GM19397 (cell line): ENCODE results near the gene SNX13.

Source experiments
- ATAC-seq: cut with Tn5 transposase; IDR thresholded peaks from one replicate; pipeline ENCODE4 v1.9.1; 2021; ENCODE audit warnings: mild to moderate bottlenecking, moderate library complexity; ENCODE audit not compliant: unreplicated experiment

The SNX13 gene

DNA sequence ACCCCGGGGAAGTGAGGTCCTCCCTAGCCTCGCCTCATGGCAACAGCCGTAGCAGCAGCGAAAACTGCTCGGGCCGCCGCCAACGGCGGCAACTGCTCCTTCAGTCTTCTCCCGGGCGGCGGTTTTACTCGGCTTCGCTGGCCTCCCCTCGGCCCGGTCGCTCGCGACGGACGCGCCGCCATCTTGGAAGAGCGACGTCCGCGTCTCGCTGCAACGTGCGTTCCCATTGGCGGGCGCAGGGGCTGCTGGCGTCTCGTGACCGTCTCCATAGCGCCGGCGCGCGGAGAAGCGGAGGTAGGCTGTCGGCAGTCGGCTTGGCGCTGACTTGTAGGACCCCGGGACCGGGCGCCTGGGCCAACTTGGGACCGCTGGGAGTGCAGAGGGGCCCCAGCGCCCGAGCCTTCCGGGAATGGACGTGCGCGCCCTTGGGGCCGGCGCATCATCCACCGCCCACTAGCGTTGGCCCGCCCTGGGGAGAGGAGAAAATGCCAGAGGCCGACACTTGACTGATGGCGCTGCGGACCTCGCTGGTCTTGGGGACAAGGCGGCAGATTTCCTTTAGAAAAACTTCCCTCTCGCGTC, at the start of gene SNX13:
SNX13 (minus strand) TSS at position 193 of the 582 bp plus-strand sequence. CDS start 199 bp downstream, outside the sequence.
- ATAC-seq: peak; percentile 98

- no peak for ATAC-seq
Measured at GRCh38 chr7:17989546-17989945, 49.3 kb upstream of the SNX13 start.

DNA sequence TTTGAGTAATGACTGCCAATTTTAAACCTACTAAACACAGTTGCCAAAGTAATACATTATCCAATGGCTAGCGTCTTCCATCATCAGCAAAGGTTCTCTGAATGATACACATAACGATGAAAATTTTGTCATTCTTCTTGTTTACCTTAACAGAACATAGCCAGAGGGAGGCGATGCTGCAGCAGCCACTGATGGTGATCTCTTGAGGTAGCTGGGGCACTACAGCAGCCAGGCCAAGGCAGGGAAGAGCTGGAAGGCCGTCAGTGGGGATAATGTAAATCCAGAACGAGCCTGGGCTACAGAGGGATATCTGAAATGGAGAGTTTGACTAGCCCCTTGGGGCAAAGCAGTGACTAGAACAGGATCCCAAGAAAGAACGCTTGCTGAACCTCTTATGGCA, 48.6 kb upstream of the SNX13 start:
- ATAC-seq: no peak

GRCh38 chr7:17988141-17988540, 47.8 kb upstream of the SNX13 start:
- ATAC-seq: no peak

DNA sequence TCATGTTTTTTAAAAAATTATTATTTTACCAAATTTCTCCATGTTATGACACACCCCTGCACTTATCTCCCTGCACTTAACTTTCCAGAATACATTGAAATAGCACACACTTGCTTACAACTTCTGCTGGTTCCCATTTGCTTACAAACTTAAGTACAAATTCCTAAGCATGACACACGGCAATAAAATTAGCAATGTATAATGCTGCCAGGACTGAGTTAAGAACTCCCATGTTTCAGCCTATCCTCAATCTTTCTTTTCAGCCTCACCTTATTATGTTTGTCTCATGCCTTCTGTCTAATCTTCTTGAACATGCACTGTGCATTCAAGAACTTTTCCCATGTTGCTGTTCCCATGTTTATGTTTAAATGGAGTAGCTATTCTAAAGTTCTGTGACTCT, 46.6 kb upstream of the SNX13 start:
- ATAC-seq: no peak

DNA sequence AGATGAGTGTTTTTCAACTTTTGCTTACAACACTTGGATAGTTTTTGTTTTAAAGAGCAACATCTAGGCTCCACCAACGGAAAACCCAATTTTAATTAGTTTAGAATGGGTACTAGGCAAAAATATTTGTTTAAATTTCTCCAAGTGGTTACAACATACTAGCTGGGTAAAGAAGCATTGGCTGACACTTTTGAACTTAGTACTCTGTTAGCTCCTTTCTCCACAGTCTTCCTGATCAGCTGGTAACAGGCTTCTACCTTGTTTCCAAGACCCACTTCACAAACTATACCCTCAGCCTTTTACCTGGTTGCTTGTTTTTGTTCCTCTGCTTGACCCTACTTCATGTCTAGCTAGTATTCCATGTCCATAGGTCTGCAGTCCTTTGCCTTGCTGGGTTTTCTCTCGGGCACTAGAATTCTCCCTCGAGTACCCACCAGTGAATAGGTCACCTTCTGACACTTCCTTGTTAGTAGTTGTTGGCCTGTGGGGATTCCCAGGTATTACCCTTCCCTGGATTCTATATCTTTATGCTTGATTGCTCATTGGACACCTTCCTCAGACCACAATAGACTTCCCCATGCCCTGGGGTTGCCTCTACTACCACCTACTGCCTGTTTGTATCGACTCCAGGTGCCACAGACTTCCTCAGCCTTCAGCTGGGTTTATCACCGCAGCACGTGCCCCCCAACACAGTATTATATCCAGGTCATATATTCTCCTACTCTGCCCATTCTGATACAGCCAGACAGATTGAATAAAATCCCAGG, 45.4 kb upstream of the SNX13 start:
- no peak for ATAC-seq

GRCh38 chr7:17984288-17984687, 44.0 kb upstream of the SNX13 start:
- no peak for ATAC-seq

DNA sequence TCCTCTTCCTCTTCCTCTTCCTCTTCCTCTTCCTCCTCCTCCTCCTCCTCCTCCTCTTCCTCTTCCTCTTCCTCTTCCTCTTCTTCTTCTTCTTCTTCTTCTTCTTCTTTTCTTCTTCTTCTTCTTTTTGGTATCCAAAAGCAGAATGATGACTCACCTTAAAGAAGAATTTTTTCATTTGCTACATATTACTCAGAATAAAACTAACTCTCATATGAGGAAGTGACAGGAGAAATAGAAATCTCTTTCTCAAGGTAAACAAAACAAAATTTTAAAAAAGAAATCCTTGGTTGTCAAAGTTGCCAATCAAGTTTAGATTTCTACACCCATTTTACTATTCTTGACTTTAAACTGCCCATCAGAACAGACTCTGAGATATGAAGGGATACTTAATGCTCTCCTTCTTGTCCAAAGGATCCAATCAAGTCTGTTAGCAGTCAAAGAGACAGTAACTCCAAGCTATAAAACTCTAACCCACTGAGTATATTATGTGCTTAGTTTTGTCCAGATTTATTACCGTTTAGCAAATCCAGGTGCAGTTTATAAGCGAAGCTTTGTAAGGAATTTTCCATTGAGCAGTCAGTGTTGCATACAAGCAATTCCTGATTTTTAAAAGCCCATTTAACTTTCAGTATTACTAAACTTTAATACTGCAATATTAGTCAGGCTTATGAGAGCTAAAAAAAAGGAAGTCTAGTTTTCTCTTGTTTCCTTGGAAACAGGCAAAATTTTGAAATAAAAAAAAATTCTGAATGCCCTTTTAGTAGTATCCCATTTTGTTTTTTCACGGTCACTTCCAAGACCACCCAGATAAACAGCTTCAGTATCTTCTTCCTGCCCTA, 43.1 kb upstream of the SNX13 start:
- ATAC-seq: no peak

DNA sequence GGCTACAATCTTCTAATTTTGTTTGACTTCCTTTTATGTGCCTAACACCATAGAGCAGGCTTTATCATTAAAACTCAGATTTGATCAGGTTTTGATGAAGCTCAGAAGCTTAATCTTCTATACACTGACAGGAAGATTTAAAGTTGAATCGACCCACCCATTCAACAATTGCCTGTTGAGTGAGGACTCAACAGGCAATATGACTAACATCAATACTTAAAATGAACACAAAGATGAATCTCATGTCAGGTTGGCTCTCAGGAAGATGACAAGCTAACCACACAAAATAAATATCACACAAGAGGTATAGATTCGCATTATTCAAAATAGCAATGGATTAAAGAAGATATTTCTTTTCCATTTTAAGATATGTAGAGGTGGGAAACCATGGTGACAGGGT, 36.7 kb upstream of the SNX13 start:
- no peak for ATAC-seq

GRCh38 chr7:17971411-17971810, 31.1 kb upstream of the SNX13 start:
- no peak for ATAC-seq

DNA sequence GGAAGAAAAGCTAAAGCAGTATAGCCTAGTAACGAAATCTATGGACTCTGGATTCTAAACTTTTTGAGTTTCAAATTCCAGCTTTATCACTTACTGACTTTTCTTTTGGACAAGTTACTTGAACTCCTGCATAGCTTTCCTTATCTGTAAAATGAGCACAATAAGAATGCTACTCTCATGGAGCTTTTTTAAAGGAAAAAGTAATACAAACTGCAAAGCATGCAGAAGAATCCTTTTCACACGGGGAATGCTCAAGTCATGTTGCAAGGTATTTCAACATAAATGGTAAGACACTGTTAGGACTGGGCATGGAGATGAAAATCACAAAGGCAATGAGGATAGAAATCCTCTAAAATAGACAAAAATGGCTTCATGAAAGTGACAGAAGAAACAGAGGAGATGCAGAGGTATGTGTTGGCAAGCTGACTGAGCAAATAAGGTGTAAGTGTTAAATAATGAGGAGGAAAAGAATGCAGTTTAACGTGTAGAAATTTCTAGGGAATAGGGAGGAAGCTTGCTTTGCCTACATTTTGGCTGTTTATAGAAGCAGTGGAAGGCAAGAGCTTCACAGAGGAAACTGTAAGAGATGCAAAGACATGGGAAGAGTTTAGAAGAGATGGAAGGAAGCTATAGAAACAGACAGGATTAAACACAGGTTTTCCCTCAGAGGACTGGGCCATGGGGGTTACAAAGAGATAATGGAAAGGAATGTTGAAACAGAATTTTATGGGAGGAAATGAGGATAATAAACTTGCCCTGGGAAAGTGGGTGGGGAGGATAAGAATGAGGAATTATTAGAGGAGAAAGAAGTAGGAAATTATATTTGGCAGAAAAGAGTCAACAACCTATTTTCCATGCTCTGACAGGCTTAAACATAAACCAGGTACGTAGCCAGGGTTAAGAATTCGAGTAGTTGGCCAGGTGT, 28.8 kb upstream of the SNX13 start:
- no peak for ATAC-seq

DNA sequence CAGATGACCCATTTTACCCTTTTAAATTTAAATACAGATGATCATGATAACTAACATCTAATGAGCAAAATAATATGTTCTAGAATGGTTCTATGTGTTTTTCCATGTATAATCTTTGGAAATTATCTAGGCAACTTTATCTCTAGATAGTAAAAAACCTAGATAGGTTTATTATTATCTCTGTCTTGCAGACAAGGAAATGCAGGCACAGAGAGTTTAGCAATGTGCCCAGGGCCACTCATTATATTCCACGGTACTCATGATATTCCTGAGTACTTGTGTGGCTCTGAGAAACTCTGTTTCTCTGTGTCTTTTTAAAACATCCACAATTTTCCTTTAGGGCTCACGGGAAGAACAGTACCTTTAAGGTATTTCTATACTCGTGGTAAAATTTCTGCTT, 26.4 kb upstream of the SNX13 start:
- ATAC-seq: no peak

DNA sequence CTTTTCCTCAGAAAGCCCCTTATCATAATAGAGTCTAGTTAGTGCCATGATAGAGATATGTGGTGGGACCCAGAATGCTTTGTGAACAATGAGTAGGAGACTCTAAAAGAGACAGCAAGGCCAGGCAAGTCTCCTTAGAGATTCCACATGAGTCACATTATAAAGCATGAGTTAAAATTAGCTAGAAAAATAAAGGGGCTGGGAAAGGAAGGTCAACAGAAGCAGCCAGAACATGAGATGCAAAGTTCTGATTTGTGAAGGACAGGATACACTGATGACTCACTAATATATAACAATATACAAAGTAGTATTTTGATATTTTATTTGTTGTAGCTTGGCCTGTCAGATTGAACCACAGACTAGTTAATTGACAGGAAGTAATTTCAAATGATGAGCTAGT, 25.3 kb upstream of the SNX13 start:
- ATAC-seq: no peak

DNA sequence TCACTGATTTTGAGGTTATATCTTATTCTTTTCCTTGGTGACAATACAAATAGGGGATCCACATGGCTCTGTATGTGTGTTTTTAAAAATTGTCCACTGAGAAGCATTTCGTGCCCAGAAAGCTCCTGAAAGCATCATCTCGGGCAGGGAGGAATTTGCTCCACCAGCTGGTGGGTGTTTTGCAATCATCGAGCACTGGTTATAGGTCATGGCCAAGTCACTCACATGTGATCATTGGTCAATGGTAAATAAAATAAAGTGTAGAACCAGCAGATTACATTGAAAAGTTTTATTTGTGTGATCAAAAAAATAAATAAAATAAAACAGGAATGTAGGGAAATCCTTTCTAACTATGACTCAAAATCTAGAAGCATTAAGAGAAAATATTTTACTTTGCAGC, 23.0 kb upstream of the SNX13 start:
- no peak for ATAC-seq

GRCh38 chr7:17962652-17963051, 22.4 kb upstream of the SNX13 start:
- no peak for ATAC-seq

DNA sequence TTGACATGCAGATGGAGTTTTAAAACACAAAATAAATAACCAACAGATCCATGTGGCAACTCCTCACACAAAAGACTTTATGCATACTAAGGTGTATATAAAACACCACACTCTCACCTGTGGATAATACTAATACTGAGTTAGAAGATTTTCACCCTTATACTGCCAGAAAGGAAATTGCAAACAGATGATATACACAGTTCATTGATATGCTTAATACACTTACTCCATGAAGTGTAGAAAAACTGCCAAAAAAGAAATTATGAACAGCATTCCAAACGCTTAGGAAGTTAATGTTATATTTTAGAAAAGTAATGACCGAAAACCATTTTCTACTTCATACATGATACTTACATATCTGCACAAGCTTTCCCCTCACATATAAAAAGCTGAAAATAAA, 17.6 kb upstream of the SNX13 start:
- no peak for ATAC-seq

DNA sequence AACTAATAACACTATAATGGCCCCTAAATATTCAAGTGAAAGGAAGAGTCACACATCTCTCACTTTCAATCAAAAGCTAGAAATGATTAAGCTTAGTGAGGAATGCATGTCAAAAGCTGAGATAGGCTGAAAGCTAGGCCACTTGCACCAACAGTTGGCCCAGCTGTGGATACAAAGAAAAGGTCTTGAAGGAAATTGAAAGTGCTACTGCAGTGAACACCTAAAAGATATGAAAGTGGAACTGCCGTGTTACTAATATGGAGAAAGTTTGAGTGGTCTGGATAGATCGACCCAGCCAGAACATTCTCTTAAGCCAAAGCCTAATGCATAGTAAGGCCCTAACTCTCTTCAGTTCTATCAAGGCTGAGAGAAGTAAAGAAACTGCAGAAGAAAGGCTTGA, 12.1 kb upstream of the SNX13 start:
- peak; percentile 99 for ATAC-seq

GRCh38 chr7:17951742-17952254, 11.5 kb upstream of the SNX13 start:
- ATAC-seq: no peak

DNA sequence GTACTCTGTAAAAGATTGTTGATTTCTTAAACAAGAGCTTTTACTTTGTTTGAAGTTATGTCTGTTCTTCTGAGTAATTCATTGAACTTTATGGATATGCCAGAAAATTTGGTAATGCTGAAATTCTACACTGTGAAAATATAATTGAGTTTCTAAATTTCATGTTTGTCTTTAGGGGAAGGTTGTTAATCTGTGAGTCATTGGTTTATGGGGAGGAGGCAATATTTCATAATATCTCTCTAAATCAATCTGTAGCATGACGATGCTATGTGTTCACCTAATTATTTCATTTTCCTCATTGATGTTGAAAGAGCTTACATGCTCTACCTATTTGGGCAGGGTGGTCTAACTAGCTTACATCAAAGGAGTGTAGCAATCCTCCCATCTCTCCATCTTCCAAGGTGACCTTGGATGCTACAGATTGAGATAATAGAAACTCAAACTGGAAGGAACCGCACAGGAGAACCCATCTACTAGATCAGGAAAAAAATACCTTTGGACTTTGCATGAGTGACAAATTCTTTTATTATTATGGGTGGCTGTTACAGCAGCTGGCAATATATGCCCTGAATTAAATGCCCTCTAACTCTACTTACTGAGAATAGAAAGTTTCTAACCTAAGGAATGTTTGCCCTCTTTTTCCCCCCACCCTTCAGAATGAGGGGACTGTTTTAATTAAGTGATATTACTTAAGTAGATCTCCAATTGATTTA, 8.4 kb upstream of the SNX13 start:
- no peak for ATAC-seq

DNA sequence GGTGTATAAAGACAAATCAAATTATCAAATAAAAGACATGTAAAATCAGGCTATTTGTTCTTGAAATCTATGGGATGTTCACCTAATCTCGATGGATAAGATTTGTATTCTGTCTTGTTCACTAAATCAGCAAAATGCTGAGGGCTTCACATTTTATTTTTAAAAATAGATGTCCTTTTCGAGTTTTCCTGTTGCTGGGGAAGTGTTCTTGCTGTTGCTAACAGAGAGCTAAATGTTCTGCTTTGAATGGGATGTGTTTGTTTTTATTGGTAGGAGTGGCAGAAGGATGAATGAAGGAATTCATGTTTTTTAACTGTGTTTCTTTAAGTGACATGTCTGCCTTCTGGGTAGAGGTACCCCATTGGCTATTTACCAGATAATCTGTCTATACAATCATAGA, 7.3 kb upstream of the SNX13 start:
- ATAC-seq: no peak
